T follicular helper cell (primary cell): ENCODE measurements around the gene RASAL2.

Experiments used
- DNase-seq: peaks from one replicate; pipeline ENCODE4 v3.0.0-alpha.2; 2020; ENCODE audit warnings: low read depth

Gene RASAL2

GRCh38 chr1:178461104-178461503, 367.2 kb downstream of the RASAL2 start:
- no peak for DNase-seq

DNA sequence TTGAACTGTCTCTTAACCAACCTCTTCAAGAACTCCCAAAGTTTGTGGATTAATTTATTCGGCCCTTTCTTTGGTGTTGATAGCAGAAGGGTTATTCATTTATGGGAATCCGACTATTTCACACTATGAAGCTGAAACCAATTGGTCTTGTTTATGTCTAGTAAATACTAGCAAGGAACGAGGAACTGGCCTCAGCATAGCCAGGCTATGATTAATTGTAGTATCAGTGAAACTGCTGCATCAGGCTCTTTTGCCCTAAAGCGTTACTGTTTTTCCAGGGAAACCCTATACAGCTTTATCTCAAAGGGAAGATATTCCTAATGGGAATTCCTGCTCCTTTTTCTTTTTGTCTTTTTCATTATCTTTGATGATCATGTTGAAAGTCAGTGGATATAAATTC, 367.8 kb downstream of the RASAL2 start:
- DNase-seq, result no peak

- DNase-seq, result no peak
Observed at GRCh38 chr1:178464141-178464540, 370.2 kb downstream of the RASAL2 start.

DNA sequence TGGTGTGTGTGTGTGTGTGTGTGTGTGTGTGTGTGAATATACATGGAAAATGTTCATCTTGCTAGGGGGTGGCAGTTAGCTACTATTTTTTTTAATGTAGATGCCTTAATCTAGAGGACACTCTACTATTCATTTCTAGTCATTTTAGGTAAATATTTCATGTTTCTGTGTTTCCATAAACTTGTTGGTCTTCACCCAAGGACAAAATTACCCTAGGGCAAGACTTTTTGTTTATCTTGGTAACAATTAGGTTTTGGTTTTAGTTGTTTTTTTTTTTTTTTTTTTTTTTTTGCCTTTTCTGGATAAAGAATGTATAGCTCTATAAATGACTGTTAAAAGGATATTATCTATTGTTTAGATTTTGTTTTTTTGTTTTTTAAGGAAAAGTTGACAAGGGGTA, 370.7 kb downstream of the RASAL2 start:
- no peak for DNase-seq

- no peak for DNase-seq
Observed at GRCh38 chr1:178465011-178465410, 371.1 kb downstream of the RASAL2 start.

DNA sequence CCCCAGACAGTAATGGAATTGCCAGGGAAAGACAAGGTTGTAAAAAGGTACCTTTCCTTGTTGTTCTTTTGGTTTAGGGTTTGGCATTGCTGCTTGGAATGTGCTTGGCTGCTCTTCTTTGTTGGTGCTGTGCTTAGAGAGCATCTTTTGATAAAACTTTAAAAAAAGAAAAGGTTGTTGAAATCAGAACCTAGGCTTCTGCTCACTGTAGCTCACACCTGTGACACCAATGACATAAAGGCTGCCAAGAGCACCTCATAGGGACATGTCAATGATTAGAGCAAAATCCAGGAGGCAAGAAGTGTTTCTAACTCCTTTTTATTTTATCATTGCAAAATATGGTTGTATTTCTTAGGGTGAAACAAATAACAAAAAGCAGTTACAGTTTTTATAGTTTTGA, 373.9 kb downstream of the RASAL2 start:
- DNase-seq, result no peak

- no peak for DNase-seq
Observed at GRCh38 chr1:178470411-178470960, 376.6 kb downstream of the RASAL2 start.

DNA sequence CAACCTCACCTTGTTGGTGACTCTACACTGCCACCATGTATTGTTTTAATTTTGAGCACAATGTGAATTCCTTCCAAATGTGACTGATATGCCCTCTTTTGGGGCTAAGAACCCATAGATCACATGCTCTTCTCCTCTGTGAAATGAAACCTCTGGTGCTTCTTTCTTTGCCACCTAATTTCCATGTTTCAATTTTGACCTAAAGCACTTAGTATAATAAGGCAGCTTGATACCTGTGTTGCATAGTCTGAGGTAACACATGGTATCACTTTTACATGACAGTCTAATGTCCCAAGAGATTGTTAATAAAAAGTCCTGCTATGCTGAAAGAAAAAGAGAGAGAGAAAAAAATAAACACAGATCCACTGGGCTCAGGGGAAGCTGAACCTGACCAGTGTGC, 378.6 kb downstream of the RASAL2 start:
- no peak for DNase-seq

GRCh38 chr1:178477373-178477772, 383.5 kb downstream of the RASAL2 start:
- no peak for DNase-seq

DNA sequence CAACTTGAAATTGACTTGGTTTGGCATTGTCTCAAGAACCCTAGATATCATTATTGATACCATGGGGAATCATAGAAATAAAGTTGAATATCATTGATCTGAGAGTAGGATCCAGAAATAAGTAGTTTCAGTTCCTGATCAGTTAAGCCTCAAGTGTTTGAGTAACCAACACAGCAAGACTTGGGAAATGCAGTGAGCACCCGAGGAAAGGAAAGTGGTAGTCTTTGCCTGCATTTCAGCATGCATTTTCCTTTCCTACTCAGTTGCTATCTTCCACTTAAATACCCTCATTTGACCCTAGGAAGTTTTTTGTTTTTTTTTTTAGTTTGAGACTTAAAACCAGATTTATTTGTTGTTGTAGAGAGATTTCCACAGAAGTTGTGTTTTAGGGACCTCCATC, 383.9 kb downstream of the RASAL2 start:
- no peak for DNase-seq

DNA sequence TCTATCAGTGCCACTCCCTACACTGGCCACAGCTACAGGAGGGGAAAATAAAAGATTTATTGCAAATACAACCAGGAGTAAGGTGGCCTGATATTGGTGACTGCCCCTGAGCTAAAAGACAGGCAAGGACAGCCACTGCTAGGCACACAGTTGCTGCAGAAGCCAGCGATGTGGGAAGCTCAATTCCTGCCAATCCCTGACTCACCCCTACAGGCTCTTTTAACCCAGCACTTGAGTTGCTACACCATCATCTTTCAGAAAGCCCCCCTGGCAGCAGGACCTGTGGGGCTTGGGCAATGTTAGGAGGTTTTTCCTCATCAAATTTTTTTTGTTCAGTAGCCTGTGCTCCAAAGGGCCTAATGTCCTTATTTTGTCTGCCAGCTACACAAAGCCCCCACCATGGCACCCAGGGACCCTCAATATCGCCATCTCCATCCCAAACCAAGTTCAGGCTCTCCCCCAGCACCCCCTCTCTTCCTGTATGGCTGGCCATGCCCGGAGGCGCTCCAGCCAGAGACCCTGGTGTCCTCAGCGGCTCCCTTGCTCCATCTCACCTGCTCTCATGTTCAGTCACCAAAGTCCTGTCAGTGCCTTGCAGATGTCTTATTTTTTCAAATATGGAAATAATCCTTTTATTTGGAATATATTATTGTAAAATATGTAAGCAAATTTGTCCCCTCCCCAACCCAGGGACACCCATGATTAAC, 389.5 kb downstream of the RASAL2 start:
- no peak for DNase-seq

- DNase-seq, result no peak
Observed at GRCh38 chr1:178484698-178485225, 390.9 kb downstream of the RASAL2 start.

DNA sequence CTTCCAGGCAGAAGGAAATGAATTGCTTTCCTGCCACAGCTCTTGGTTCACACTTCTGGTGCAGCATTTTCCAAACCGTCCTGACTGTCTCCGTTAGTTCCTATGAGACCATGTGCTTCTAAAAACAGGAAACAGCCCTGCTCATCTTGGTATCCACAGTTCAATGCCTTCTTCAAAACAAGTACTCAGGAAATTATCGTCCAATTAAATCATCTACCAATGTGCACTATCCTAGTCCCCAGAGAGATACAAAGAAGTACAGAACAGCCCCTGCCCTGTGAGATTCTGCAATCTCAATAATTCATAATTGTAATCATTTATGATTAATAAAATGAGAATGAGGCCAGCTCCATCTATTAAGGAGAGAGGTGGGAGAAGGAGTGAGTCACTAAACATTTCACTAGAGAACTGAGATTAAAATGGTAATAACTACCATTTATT, 391.7 kb downstream of the RASAL2 start:
- DNase-seq, result no peak

- DNase-seq, result no peak
Observed at GRCh38 chr1:178486100-178487069, 392.5 kb downstream of the RASAL2 start.

GRCh38 chr1:178487070-178487615, 393.2 kb downstream of the RASAL2 start:
- no peak for DNase-seq

DNA sequence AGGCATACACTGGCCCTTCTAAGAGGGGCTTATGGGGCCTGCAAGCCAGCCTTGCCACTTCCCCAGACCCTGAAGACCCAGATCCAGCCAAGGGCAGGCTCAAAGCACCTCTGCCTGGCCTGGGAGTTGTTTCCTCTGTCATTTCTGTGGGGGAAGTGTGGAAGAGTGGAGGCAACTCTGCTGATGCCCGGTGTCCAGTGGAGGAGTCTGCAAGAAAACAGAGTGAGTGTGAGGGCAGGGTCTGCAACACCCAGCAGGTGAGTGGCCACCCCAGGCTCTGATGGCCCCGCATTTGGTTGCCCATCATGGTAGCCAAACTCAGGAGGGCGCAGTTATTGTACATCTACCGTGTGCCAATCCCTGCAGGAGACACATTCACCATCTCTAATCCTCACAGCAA, 394.5 kb downstream of the RASAL2 start:
- DNase-seq, result no peak

GRCh38 chr1:178489399-178489798, 395.5 kb downstream of the RASAL2 start:
- no peak for DNase-seq

DNA sequence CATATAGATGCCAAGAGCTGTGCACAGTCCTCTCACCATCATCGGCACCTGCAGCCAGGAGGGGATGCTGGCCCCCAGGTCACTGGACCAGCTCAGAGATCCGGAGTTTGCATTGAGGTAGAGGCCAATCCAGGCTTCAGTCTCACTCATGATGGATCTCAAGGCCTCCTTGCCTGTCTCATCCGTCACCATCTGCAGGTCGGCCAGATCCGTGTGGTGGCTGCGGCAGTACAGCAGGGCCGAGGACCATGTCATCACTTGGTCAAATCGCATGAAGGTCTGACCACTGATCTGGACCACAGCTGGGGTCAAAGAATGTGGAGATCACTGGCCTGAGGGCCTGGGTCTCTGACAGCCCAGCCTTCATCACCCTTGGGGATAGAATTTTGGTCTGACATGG, 396.2 kb downstream of the RASAL2 start:
- no peak for DNase-seq

DNA sequence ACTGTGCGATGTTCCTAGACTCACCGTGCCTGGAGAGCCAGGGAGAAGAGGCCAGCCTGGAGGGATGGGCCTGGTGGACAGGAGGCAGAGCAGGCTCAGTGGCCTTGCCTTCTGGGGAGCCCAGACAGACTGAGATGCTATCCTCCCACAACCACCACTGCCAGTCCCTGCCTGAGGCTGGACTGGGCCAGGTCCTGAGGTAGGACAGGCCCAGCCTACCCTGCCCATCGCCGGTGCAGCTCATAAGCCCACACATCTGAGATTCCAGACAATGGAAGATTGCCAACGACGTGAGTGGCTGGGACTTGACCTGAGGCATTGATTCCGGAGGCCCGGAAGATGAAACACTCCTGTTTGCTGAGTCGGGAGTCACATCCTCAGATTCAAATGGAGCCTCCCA, 397.1 kb downstream of the RASAL2 start:
- DNase-seq, result no peak

DNA sequence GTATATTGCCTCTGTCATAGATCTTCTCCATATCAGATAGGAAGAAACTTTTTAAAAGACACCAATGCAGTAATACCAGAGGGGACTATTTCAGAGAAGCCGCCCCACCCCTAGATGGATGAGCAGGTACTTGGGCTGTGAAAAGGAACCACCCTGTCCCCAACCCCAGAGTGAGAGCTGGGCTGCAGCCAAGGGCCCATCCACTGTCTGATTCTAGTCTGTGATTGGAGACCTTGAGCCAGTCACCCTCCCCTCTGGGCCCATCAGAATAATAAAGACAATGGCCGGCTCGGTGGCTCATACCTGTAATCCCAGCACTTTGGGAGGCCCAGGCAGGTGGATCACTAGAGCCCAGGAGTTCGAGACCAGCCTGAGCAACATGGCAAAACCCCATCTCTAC, 397.8 kb downstream of the RASAL2 start:
- DNase-seq, result no peak

DNA sequence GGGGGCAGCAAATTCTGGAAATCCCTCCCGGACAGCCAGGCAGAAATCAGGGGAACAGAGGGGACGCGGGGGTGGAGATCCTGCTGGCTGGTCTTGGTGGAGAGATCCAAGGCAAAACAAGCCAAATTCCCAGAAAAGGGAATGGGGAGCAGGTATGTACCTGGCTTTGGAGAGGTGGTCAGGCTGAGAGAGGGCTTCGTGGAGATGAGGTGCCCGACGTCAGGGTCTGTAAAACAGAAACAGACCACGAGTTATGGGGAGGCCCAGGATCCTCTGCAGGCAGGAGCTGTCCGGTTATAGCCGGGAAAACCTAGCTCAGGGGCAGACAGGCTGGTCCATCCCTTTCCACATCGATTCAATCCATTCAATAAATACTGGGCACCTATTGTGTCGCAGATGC, 398.4 kb downstream of the RASAL2 start:
- DNase-seq, result no peak

DNA sequence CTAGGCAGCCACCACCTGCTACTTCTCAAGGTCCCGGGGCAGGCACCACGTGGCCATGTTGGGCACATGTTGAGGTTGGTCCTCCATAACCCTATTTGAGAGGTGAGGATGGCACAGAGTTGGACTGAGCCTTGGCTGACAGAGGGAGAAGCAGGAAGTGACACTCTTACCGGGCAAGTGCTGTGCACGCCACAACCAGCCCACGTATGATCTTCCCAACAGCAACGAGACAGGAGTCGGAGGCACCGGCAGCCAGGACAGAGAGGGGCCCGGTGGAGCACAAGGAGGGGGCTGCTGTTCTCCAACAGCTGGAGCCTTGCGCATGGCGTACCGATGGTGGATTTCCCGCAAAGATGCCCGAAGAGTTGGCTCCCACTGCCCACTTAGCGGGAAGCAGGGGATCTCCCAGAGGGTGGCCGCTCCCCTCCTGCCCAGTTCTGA, 399.4 kb downstream of the RASAL2 start:
- no peak for DNase-seq
